HG03432 (cell line): ENCODE results near the gene COX8A.
"Not testable (repeated sequence)": the region's sequence is repeated elsewhere in the genome, so short reads cannot be mapped to it uniquely, and the experiment has no call there.

Experiments
- ATAC-seq: cut with Tn5 transposase; IDR thresholded peaks from one replicate; pipeline ENCODE4 v1.9.1; 2021; ENCODE audit warnings: mild to moderate bottlenecking, moderate library complexity; ENCODE audit not compliant: unreplicated experiment

Gene COX8A

GRCh38 chr11:63974259-63975143 is at the start of gene COX8A:
Gene COX8A (plus strand): TSS chr11:63974620. CDS start chr11:63974681, 61 bp downstream.
- ATAC-seq, result peak; percentile 95

- no peak for ATAC-seq
Observed at GRCh38 chr11:63929616-63930015, 44.8 kb upstream of the COX8A start.

GRCh38 chr11:63931045-63931444 is 43.4 kb upstream of the COX8A start:
- no peak for ATAC-seq

GRCh38 chr11:63931876-63932275 is 42.5 kb upstream of the COX8A start:
- no peak for ATAC-seq

- ATAC-seq, result no peak
Observed at GRCh38 chr11:63933459-63933858, 41.0 kb upstream of the COX8A start.

- peak; percentile 16 for ATAC-seq
Observed at GRCh38 chr11:63937713-63938478, 36.5 kb upstream of the COX8A start.

- peak; percentile 90 for ATAC-seq
Observed at GRCh38 chr11:63938479-63939396, 35.7 kb upstream of the COX8A start, which contains the start of gene NAA40. Gene NAA40 (plus strand): TSS chr11:63939002. CDS start chr11:63939097, 95 bp downstream.

- no peak for ATAC-seq
Observed at GRCh38 chr11:63939397-63939891, 35.0 kb upstream of the COX8A start.

- no peak for ATAC-seq
Observed at GRCh38 chr11:63940786-63941185, 33.6 kb upstream of the COX8A start.

- ATAC-seq, result no peak
Observed at GRCh38 chr11:63941901-63942300, 32.5 kb upstream of the COX8A start.

- ATAC-seq, result no peak
Observed at GRCh38 chr11:63942803-63943202, 31.6 kb upstream of the COX8A start.

GRCh38 chr11:63944987-63945386 is 29.4 kb upstream of the COX8A start:
- ATAC-seq, result no peak

GRCh38 chr11:63945477-63946163 is 28.8 kb upstream of the COX8A start:
- no peak for ATAC-seq

GRCh38 chr11:63951779-63952536 is 22.5 kb upstream of the COX8A start:
- no peak for ATAC-seq

GRCh38 chr11:63952570-63952969 is 21.9 kb upstream of the COX8A start:
- ATAC-seq, result no peak

- no peak for ATAC-seq
Observed at GRCh38 chr11:63958008-63958407, 16.4 kb upstream of the COX8A start.

GRCh38 chr11:63961608-63962412 is 12.6 kb upstream of the COX8A start:
- no peak for ATAC-seq

- ATAC-seq, result not testable (repeated sequence)
Observed at GRCh38 chr11:63963895-63964294, 10.5 kb upstream of the COX8A start.
